Measurements from ENCODE around the gene FIZ1. TPM values are rescaled to one million over a fixed set of nuclear protein-coding genes. Genes with fewer than 3 reads are reported as not detected.

The FIZ1 gene
- total RNA-seq, 1 experiment from 2014 or later: 29.3 TPM

GRCh38 chr19:55618426-55618825 is 19.1 kb upstream of the FIZ1 start:
- POLR2A ChIA-PET (ENCODE audit: low non-redundant PET): interaction anchor here (0.8 kb wide), 1 partner anchor 14 kb away, joined by 6 read pairs; no protein-coding TSS in a partner anchor
- peaks cover 29% of the 10 kb centered on the region for H3K36me3 ChIP-seq (ENCODE audit: insufficient read depth, low read length, poor library complexity, severe bottlenecking)
- TF ChIP-seq CTCF (conservative IDR thresholded peaks at IDR 0.05; ENCODE audit: low read depth, low read length): no peak
- TF ChIP-seq EZH2 (IDR thresholded peaks at IDR 0.05; ENCODE audit: borderline replicate concordance, low read depth, low read length, poor library complexity, severe bottlenecking): no peak
- no peaks in the 10 kb centered on the region for H3K4me1 ChIP-seq (ENCODE audit: insufficient read depth, low read length, poor library complexity, severe bottlenecking)
- no peaks in the 10 kb centered on the region for H3K27me3 ChIP-seq (replicated peaks; ENCODE audit: insufficient read depth, low read depth, low read length, poor library complexity)
- CTCF ChIA-PET: interaction anchor here (0.6 kb wide), 1 partner anchor 14 kb away, joined by 7 read pairs; no protein-coding TSS in a partner anchor
- H3K27ac ChIP-seq (ENCODE audit: low read depth, low read length, poor library complexity, severe bottlenecking): no peak overlapping the region
- DNase-seq (ENCODE audit: low spot score): no peak
- H3K4me3 ChIP-seq (ENCODE audit: low read depth, low read length, poor library complexity, severe bottlenecking): no peak overlapping the region
- intact Hi-C loops (cut with micrococcal nuclease; ENCODE audit: unreplicated experiment): no loop called here
- no peaks in the 10 kb centered on the region for H3K9me3 ChIP-seq (ENCODE audit: low read depth, low read length, poor library complexity, severe bottlenecking)
- no TSS peak for BruUV-seq (replicated peaks)

GRCh38 chr19:55617426-55617825 is 18.1 kb upstream of the FIZ1 start:
- BruUV-seq (replicated peaks): no TSS peak
- Histone ChIP-seq H3K27me3 (replicated peaks; ENCODE audit: insufficient read depth, low read depth, low read length, poor library complexity) (no peaks in the 10 kb centered on the region), H3K36me3 (ENCODE audit: insufficient read depth, low read length, poor library complexity, severe bottlenecking) (peaks cover 29% of the 10 kb centered on the region), H3K4me3 (ENCODE audit: low read depth, low read length, poor library complexity, severe bottlenecking) (no peak overlapping the region), H3K27ac (ENCODE audit: low read depth, low read length, poor library complexity, severe bottlenecking) (no peak overlapping the region), H3K9me3 (ENCODE audit: low read depth, low read length, poor library complexity, severe bottlenecking) (no peaks in the 10 kb centered on the region), H3K4me1 (ENCODE audit: insufficient read depth, low read length, poor library complexity, severe bottlenecking) (no peaks in the 10 kb centered on the region)
- CTCF ChIA-PET: no interaction called here
- TF ChIP-seq EZH2 (IDR thresholded peaks at IDR 0.05; ENCODE audit: borderline replicate concordance, low read depth, low read length, poor library complexity, severe bottlenecking) (no peak), CTCF (conservative IDR thresholded peaks at IDR 0.05; ENCODE audit: low read depth, low read length) (no peak)
- DNase-seq (ENCODE audit: low spot score): no peak
- POLR2A ChIA-PET (ENCODE audit: low non-redundant PET): no interaction called here
- intact Hi-C loops (cut with micrococcal nuclease; ENCODE audit: unreplicated experiment): no loop called here

GRCh38 chr19:55616395-55616875 is 17.1 kb upstream of the FIZ1 start:
- no peak for TF ChIP-seq CTCF (conservative IDR thresholded peaks at IDR 0.05; ENCODE audit: low read depth, low read length)
- no peak for TF ChIP-seq EZH2 (IDR thresholded peaks at IDR 0.05; ENCODE audit: borderline replicate concordance, low read depth, low read length, poor library complexity, severe bottlenecking)
- ChIA-PET POLR2A (ENCODE audit: low non-redundant PET) (no interaction called here), CTCF (no interaction called here)

More at GRCh38 chr19:55616395-55616875, 17.1 kb upstream of the FIZ1 start:
- Histone ChIP-seq H3K4me3 (ENCODE audit: low read depth, low read length, poor library complexity, severe bottlenecking) (no peak overlapping the region), H3K4me1 (ENCODE audit: insufficient read depth, low read length, poor library complexity, severe bottlenecking) (no peaks in the 10 kb centered on the region), H3K36me3 (ENCODE audit: insufficient read depth, low read length, poor library complexity, severe bottlenecking) (peaks cover 29% of the 10 kb centered on the region), H3K27ac (ENCODE audit: low read depth, low read length, poor library complexity, severe bottlenecking) (no peak overlapping the region), H3K27me3 (replicated peaks; ENCODE audit: insufficient read depth, low read depth, low read length, poor library complexity) (no peaks in the 10 kb centered on the region), H3K9me3 (ENCODE audit: low read depth, low read length, poor library complexity, severe bottlenecking) (no peaks in the 10 kb centered on the region)
- intact Hi-C loops (cut with micrococcal nuclease; ENCODE audit: unreplicated experiment): no loop called here
- BruUV-seq (replicated peaks): no TSS peak
- no peak for DNase-seq (ENCODE audit: low spot score)

Measured in A673 (cell line).